ENCODE data around the gene DIS3L2.

Gene DIS3L2

GRCh38 chr2:232229911-232230310 lies 268.4 kb downstream of the DIS3L2 start:
- DNase-seq (ENCODE audit: low spot score) = no peak

- peak; percentile 44 for DNase-seq (ENCODE audit: low spot score)
Measured at GRCh38 chr2:232230560-232230959, 269.0 kb downstream of the DIS3L2 start.

GRCh38 chr2:232231554-232231953 lies 270.0 kb downstream of the DIS3L2 start:
- DNase-seq (ENCODE audit: low spot score) = no peak

GRCh38 chr2:232232915-232233314 lies 271.4 kb downstream of the DIS3L2 start:
- DNase-seq (ENCODE audit: low spot score) = no peak

- DNase-seq (ENCODE audit: low spot score) = no peak
Measured at GRCh38 chr2:232234922-232235615, 273.6 kb downstream of the DIS3L2 start.

- DNase-seq (ENCODE audit: low spot score) = no peak
Measured at GRCh38 chr2:232235716-232236115, 274.2 kb downstream of the DIS3L2 start.

GRCh38 chr2:232236200-232236599 lies 274.7 kb downstream of the DIS3L2 start:
- peak; percentile 88 for DNase-seq (ENCODE audit: low spot score)

GRCh38 chr2:232237464-232237863 lies 276.0 kb downstream of the DIS3L2 start:
- DNase-seq (ENCODE audit: low spot score) = no peak

GRCh38 chr2:232238108-232238507 lies 276.6 kb downstream of the DIS3L2 start:
- peak; percentile 32 for DNase-seq (ENCODE audit: low spot score)

GRCh38 chr2:232238596-232238995 lies 277.1 kb downstream of the DIS3L2 start:
- DNase-seq (ENCODE audit: low spot score) = no peak

GRCh38 chr2:232239951-232240681 lies 278.6 kb downstream of the DIS3L2 start:
- peak; percentile 97 for DNase-seq (ENCODE audit: low spot score)

GRCh38 chr2:232240906-232241305 lies 279.4 kb downstream of the DIS3L2 start:
- peak; percentile 31 for DNase-seq (ENCODE audit: low spot score)

GRCh38 chr2:232242316-232242715 lies 280.8 kb downstream of the DIS3L2 start:
- DNase-seq (ENCODE audit: low spot score) = no peak

GRCh38 chr2:232245111-232245510 lies 283.6 kb downstream of the DIS3L2 start:
- DNase-seq (ENCODE audit: low spot score) = no peak

- no peak for DNase-seq (ENCODE audit: low spot score)
Measured at GRCh38 chr2:232246245-232246644, 284.7 kb downstream of the DIS3L2 start.

GRCh38 chr2:232249096-232249495 lies 287.6 kb downstream of the DIS3L2 start:
- no peak for DNase-seq (ENCODE audit: low spot score)

- DNase-seq (ENCODE audit: low spot score) = no peak
Measured at GRCh38 chr2:232250246-232251175, 289.0 kb downstream of the DIS3L2 start.

GRCh38 chr2:232255033-232255432 lies 293.5 kb downstream of the DIS3L2 start:
- no peak for DNase-seq (ENCODE audit: low spot score)

- peak; percentile 95 for DNase-seq (ENCODE audit: low spot score)
Measured at GRCh38 chr2:232260075-232260474, 298.6 kb downstream of the DIS3L2 start.

GRCh38 chr2:232261776-232262175 lies 300.3 kb downstream of the DIS3L2 start:
- DNase-seq (ENCODE audit: low spot score) = no peak

GRCh38 chr2:232263295-232263694 lies 301.8 kb downstream of the DIS3L2 start:
- no peak for DNase-seq (ENCODE audit: low spot score)

GRCh38 chr2:232264081-232264480 lies 302.6 kb downstream of the DIS3L2 start:
- DNase-seq (ENCODE audit: low spot score) = no peak
